ENCODE measurements around the gene CAPN13.

Gene CAPN13

DNA sequence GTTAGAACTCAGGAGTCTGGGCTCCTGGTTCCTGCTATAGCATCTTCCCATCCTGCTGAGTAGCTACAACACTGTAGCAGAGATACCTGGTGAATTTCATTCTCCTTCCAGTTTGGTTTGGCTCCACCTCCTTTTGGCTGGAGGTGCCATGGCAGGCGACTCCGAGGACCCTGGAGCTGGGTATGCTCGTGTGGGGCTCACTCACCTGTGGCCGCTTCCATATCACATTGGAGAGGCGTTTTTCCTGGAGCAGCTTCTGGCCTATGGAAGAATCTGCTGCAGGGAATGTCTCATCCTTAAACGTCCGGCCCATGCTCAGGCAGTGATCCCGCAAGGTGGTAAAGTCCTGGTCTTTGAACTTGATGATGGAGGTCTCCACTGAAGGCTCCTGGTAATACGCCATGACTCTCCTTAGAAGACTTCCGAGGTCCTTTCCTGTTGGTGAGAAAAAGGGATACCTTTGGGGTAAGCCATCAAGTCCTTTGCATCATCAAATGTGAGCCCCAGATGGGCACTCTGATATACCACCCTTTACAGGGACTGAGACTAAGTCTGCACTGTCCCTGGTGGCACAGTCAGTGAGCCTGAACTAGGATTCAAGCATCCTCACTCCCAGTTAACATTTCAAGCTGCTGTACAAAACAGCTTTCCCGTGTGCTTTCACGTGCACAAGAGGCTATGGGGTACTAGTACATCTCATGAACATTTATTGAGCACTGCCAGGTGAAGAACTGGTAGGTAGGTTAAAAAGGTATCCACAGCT is 20.1 kb downstream of the CAPN13 start:
- DNase-seq: no peak

DNA sequence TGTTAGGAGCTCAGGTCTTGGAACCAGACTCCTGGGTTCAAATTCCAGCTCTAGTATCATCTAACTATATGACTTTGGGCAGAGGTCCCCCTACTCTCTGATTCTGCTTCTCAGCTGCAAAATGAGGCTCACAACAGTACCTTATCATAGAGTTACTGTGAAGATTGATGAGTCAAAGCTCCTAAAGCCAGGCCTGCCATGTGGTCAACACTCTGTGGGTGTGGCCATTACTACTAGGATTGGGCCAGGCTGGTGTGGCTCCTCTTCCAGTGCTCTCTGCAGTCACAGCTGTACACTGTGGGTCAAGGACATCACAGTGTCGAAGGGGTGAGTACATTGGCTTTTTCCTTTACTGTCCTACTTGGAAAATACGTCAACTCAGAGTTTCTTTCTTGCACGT is 22.6 kb downstream of the CAPN13 start:
- no peak for DNase-seq

DNA sequence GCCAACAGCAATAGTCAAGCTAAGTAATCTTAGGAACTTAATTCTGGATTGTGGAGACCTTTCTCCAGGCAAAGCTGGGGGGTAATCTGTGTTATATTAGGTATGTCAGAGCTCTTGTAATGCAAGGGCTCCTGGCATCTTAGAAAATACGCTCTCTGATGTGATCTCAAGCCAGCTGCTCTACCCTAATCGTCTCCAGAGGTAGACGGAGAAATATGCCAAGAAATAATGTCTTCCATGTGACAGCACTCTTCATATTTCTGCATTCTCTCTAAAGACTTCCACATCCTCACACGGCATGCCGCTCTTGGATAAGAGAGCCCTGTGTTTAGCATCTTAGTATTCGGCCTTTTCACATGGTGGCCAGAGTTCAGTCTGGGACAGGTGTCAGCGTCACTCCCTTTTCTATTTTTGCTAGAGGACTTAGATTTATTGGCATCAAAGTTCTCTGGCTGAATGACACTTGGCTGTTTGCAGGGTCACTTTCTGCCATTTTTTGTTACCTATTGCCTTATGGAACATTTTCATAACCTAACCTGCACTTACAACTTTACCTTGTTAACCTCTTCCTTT is 25.2 kb downstream of the CAPN13 start:
- no peak for DNase-seq

DNA sequence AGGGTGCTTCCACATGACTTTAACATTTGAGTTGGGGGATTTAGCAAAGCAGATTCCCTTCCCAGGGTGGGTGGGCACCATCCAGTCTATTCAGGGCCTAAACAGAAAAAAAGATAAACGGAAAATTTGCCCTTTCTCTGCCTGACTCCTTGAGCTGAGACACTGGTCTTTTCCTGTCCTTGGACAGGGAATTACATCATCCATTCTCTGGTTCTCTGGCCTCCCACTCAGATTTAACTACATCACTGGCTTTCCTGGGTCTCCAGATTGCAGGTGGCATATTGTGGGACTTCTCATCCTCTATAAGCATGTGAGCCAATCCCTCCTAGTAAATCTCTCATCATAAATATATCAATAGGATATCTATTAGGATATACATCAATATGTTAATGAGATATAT is 25.8 kb downstream of the CAPN13 start:
- DNase-seq: no peak

DNA sequence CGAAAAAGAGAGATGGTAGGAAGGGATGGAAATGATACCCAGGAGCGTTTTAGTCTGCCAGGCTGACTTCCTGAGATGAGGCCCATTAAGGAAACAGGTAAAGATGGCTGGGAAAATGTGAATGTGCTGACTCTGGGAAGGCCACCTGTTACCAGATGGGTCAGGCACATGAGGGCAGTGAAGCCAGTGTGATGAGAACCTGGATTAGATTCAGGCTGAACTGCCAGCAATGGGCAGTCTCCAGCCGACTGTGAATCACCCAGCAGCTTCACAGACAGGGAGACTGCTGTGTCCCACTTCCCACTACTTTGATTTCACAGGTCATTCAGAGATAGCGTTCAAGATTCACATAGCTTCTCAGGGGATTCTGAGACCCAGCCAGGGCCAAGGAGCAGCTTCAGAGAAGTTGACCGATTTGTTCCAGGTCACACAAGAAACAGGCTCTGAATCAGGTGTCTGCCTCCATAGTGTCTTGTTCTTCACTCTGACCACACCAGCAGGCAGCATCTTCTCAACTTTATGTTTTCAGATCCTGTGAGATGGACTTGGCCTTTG is 26.4 kb downstream of the CAPN13 start:
- DNase-seq: no peak

DNA sequence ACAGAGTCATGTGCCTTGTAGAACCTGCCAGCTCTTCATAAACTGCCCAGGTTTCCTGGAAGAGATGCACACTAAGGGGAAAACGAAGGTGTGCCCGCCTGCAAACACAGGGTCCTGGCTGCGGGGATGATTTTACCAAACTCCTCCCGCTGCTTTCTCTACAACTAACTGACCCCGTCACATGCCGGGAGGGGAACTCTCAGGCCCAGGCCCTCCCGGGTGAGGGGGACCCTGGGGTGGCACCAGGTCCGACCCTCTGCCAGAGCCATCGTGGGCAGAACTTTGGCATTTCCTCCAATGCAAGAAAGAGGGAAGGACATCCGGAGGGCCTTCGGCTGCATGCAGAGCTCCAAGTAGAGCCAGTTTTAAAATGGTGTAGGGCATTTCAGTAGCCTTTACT is 28.6 kb downstream of the CAPN13 start:
- no peak for DNase-seq

DNA sequence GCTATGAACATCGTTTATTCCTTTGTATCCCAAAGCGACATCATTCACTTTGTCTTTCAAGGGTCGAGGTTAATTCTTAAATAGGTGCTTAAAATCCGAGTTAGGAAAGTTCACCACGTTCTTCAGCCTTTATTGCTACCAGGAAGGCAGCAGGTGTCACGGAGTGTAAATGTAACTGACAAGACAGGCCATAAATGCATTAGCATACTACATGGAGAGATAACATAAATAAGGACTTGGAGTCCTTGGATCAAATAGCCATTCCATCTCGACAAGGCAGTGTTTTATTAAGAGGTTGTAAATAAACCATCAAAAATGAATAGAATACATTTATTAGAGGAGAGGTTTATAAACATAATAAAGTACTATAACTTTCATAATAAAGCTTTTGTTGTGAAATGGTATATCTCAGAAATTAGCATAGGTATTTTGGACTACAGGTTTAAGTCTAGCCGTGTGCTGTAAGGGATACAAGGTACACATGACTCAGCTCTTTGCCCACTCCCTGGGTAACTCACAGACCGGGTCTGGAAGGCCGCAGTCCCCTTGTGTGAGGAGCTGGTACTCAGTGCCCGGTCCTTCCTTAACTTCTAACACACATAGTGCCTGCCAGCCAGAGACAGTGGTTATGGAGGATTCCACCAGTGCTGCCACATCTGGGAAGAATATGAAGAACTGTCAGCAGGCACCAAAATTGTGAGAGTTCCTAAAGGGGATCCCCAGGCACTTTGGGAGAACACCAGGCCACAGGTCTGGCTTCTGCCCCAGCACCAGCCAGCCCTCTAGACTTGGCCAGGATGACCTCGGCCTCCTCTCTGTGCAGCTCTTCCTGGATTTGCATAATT is 29.4 kb downstream of the CAPN13 start:
- no peak for DNase-seq

DNA sequence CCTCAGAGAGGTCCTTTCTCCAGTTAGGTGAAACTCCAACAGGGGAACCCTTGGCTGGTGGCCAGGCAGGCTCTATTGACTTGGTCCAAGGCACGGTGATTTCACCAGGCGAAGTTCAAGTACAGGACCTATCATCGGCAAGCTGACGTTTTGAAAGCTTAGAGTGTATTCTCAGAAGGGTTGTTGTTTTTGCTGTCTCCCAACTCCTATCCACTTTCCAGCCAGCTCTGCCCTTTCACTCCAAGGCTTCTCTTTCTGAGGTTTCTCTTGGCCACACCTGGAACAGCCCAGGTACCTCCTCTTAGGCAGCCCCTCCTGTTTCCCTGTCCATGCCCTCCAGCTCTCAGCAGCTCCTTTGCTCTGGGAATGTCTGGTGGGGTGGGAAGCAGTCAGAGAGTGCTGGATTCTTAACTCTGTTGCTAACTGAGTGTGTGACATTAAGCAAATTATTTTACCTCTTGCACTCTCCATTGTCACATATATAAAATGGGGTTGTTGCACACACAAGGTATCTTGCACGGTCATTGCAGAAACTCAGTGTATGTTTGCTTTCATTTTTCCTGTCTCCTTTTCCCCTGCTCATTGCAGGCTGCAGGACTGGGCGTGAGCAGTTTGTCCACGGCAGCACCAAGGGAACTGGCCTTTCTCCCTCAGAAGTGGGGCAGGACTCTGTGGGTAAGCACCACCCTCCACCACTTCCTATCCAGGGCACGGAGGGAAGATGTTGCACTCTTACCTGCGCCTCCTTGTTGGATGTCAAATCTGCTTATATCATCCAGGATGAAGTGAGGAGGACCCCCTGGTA is 30.2 kb downstream of the CAPN13 start:
- DNase-seq: no peak

DNA sequence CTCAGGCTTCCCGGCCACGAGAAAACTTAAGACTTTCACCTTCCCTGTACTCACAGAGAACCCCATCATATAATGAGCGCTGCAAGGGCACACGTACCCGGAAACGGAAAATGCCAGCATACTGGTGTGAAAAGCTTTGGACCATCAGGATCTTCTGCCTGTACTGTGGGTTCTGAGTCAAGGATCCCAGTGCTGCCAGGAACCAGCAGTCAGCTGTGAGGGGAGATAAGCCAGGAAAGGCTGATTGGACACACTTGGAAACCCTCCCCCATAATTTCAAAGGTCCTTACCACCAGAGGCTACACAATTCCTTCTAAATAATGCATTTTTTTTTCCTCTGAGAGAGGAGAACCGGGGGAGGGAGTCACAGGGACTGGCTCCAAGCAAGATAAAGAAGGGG is 31.4 kb downstream of the CAPN13 start:
- no peak for DNase-seq

DNA sequence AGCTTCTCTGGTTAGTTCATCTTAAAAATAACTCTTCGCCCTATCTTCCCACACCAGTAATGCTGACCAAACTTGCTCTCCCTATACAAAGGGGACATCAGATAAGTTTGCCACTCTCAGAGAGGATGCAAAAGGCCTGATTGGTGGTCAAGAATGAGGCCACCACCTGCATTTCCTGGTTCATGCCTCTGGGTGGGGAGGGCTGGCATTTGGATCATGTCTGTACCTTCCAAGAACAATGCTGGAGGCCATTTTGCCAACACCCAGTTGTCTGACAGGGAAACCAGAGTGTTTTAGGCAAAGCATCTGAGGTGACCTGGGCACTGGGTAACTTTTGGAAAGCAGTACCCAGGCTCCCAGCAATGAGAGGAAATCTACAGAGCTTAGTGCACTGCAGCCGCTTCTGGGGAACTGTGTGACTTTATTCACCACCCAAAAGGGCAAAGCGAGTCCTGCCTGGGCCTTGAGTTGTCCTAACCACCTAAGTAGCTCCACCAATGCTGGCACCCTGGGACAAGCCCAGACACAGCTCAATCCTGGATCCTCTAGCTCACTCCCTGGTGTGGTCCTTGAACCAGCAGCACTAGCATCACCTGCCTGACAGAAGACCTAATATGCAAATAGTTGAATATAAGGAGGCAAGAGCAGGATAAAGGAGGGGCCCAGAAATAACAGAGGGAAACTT is 35.1 kb downstream of the CAPN13 start:
- no peak for DNase-seq

DNA sequence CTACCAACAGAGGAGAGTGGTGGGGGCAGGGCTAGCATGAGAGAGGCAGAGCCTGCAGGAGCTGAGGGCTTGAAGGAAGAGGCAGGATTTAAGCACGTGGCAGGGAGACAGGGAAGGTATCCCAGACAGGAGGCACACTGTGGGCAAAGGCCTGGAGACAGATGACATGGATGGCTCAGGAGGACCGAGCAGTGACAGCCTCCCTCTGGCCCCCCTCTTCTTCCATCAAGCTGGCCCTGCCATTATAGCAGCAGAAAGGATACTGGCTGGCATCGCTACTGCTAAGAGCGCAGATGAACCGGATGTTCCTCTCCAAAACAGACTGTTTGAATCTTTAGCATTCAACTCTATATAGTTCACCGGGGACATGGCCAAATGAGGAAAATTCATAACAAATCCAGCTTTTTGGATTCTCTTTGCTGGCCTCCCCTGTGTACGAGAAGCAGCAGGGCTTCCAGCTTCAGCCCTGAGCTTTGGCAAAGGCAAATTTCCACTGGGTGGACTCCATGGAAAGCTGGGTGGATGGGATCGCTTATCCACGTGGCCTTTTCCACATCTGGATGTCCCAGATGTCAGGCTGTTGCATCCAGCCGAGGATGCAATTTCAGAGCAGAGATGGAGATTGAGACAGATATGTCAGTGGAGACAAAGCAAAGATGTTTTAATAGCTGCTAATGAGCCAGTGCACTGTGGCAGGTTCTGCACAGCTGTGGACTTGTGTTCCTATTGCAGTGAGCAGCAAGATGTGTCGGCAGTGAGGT is 36.2 kb downstream of the CAPN13 start:
- no peak for DNase-seq

DNA sequence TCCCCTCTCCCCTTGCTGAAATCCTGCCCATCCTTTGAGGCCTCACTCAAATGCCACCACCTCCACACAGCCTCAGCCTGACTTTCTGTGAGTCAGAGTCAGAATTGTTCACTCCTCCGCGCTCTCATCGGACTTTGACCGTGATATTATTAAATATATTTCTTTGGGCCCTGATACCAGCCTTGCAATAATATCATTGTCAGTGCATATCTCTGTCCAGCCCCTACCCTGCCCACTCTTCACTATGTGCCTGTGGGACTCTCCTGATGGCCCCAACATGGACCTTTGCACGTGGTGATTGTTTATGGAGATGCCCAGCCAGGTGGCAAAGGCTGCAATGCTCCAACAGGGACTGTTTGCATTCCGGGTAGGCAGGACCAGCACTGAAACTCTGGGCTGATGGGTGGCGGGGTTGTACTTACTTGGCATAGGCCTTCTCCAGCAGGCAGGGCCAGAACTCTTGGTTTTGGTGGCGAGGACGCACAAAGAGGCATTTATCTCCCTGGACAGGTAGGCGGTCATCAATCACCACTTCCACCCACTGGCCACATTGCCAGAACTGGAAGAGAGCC is 37.3 kb downstream of the CAPN13 start:
- no peak for DNase-seq

DNA sequence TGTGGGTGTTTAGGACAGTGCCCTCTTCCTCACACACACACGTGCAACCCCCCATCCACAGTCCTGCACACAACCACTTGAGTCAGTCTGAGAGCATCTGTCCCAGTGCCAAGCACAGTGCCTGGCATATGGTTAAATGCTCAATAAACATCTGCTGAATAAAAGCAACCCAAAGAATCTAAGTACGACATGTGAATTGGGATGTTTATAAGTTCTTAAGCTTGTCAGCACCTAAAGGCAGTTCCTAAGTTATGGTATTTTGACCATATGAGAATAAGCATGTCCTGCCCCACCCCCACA is 37.8 kb downstream of the CAPN13 start:
- no peak for DNase-seq

DNA sequence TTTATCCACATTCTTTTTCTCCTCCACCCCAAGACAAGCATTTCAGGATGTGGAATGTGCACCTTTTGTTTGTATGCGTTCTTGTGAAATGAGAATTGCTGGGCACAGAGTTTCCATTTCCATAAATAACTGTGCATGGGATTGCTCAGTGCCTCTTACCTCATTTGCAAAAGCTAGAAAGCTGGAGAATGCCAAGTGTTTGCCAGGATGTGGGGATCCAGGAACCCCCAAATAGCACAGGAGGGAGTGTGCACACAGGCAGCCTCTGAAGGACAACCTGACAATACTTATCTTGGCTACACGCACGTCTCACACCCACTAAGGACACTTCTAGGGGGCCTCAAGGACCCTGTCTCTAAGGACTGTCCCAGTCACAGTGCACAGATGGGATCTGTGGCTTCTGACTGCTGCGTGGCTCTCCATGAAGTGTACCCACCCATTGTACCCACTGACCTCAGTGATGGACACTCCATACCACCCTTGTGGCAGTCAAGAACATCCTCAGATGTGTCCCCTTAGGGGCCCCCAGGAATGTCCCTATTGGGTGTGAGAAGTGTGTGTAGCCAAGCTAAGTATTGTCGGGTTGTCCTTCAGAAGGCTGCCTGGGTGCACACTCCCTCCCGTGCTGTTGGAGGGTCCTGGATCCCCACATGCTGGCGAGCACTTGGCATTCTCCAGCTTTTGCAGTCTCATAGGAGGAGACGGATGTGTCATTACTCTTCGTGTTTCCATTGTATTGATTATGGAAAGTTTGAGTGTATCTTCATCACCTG is 38.4 kb downstream of the CAPN13 start:
- no peak for DNase-seq

DNA sequence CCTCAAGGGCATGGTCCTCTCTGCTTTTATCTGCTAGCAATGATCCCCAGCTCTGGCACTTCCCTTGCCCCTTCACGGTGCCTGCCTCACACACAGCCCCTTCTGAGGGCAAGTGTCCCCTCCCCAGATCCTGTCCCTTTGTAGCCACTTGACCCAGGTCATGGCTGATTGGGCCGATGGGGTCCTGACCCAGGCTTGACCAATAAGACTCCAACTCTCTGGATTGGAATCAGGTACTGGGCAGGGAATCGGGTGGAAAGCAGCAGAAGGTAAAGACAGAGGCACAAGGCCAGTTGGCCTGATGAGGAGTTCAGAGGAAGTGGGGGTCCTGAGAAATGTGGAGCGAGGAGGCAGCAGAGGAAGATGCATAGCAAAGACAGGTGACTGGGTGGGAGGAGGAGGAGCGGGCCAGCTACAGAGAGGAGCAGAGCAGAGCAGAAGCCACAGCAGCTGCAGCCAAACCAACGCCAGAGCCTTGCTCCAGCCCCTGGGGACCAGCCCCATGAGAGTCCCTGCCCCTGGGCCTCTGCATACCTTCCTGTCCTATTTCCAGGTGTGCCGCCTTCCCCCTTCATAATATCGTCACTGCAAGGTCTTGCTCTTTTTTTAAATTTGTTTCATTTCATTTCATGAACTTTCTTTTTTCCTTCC is 39.1 kb downstream of the CAPN13 start:
- DNase-seq: no peak

DNA sequence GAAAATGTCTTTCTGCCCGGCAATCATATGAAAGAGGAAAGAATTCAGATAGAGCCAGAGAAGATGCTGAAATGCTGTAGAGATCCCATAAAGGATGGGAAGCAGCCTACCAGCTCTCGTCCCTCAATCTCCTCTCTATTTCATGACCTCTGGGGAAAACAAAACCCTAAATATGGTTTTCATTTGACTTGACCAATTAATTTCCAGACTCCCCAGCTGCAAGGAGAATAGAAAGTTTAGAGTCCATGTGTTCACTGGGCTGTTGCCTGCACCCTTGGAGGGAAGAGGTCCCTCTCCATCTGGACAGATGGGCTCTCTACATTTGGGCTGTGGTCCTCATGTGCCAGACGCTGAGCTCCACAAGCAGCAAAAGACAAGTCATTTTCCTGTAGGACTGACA is 40.6 kb downstream of the CAPN13 start:
- DNase-seq: no peak

DNA sequence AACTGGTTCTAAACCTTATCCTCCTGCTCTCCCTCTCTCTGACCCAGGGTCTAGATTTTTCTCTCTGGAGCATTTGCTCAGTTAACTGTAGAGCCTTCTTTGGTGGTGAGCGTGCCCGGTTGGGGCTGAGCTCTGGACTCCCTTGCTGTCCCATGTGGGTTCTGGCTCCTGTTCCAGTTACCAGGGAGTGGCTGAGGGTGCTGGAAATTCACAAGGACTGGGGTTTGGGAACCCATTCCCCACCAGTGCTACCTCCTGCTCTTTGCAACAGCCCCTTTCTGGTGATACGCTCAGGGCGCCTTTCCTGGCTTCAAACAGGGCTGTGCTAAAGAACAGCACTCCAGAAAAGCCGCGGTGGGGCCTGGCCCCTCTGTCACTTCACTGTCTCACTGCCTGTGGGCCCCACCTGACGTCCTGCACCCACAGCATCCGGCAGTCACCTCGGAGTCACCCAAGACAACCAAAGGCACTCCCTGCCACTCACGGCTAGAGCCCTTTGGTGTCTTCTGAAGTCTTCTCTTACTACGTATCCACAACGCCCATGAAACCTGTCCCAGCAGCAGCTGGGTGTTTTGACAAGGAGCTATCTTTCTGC is 41.3 kb downstream of the CAPN13 start:
- DNase-seq: no peak

DNA sequence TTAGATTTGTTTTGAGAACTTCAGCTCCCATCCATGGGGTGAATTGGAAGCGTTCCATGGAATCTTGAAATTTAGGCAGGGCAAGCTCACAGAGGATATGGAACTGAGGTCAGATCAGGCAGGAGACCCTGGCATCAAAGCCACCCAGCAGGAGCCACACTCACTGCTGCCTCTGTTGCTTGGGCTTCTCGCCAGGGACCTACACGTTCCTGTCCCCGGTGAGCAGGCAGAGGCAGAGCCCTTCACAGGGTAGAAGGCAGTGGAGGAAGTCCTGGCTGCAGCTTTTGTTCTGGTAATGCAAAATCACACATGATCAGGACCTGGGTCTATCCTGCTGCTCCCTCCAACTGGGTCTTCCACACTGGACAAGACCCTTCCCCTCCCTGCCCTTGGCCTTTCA is 42.1 kb downstream of the CAPN13 start:
- no peak for DNase-seq

DNA sequence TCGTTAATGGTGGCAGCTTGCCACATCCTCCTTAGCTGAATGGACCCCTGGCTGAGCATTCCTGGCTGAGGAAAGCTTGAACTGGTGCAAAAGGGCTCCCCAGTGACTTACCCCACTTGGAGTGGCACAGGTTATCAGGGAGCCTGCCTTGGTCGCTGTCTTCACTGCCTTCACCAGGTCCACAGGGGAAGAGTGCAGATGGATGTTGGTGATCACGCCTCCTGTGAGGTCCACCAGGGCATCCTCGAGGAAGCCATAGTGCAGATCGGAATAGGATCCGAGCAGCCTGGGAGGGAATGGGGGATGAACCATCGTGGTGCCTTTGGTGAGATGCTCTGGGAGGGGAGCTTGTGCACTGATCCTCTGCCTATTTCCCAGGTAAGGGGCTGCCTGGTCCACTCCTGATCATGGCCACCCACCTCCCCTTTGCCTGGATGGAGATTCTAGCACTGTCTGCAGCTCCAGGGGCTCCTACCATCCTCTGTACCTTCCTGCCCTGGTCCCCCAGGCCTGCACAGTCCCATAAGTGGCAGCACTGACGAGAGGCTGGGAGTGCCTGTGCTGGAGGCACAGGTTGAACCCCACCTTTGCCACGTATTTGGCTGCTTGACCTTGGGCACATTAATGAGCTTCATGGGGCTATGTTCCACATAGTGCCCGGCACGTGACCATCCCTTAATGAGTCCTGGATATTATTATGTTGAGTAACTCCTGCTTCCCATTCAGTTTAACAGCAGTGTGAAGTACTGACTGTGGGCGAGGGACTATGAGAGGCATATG is 43.0 kb downstream of the CAPN13 start:
- no peak for DNase-seq

Data from 8988T (cell line).